ENCODE results near the gene CTBP2.

Gene CTBP2

DNA sequence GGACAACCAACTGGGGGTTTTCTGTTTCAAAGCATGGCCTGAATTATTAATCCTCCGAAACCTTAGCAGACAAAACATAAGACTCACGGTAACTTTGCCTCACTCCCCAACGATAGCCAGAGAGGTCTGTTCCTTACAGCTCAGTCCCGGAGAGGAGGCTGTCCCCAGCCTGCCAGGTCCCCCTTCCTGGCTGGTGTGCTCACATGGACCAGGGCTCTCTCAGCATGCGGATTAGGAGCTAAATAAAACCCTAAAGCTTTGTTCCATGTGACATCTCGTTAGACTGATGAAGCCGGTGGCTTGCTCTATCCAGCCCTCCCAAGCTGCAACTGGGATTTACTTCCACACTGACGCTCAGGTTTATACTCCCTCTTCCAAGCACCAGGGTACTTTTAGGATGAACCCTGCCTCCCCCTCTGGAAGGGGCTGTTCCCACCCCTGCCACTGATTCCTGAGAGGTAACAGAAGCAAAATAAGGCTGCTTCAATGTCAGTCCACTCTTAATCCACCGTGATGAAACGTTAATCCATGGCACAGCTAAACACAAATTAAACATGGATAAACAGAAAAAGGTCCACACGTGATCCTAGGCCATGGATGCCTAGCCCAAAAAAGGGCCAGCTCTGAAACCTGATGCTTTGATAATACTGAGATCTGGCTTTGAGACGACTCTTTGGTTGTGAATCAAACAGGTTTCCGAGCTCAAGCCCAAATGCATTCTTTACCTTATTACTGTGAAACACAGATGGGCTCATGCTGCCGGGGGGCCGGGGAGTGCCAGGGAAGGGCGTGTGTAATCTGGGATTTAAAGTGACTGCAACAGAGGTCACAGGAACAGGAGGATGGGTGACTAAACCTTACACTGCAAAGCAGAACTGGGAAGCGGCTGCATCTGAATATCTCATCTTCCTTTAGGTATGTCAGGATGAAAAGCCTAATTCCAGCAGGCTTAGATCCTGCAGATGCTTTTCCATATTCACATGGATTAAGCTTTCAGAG is 132.2 kb downstream of the CTBP2 start:
- Mint-ChIP-seq H3K9me3 (no peaks in the 10 kb centered on the region), H3K4me1 (peaks cover 78% of the 10 kb centered on the region), H3K4me3 (peak overlapping the region; percentile 10), H3K27ac (peak overlapping the region; percentile 76), H3K27me3 (ENCODE audit: low read depth, poor library complexity) (peaks cover 4% of the 10 kb centered on the region), H3K36me3 (ENCODE audit: low read depth) (peaks cover 70% of the 10 kb centered on the region)
- no peak for DNase-seq
- no peak for TF ChIP-seq CTCF (IDR thresholded peaks at IDR 0.05)

- H3K4me3 Mint-ChIP-seq, result no peak overlapping the region
- no peak for TF ChIP-seq CTCF (IDR thresholded peaks at IDR 0.05)
- peaks cover 71% of the 10 kb centered on the region for H3K36me3 Mint-ChIP-seq (ENCODE audit: low read depth)
- H3K27ac Mint-ChIP-seq, result peak overlapping the region; percentile 76
- DNase-seq, result no peak
- peaks cover 4% of the 10 kb centered on the region for H3K27me3 Mint-ChIP-seq (ENCODE audit: low read depth, poor library complexity)
- H3K9me3 Mint-ChIP-seq, result peaks cover 2% of the 10 kb centered on the region
- peaks cover 78% of the 10 kb centered on the region for H3K4me1 Mint-ChIP-seq
These were observed 133.2 kb downstream of the CTBP2 start for GRCh38 chr10:125026974-125027735.

DNA sequence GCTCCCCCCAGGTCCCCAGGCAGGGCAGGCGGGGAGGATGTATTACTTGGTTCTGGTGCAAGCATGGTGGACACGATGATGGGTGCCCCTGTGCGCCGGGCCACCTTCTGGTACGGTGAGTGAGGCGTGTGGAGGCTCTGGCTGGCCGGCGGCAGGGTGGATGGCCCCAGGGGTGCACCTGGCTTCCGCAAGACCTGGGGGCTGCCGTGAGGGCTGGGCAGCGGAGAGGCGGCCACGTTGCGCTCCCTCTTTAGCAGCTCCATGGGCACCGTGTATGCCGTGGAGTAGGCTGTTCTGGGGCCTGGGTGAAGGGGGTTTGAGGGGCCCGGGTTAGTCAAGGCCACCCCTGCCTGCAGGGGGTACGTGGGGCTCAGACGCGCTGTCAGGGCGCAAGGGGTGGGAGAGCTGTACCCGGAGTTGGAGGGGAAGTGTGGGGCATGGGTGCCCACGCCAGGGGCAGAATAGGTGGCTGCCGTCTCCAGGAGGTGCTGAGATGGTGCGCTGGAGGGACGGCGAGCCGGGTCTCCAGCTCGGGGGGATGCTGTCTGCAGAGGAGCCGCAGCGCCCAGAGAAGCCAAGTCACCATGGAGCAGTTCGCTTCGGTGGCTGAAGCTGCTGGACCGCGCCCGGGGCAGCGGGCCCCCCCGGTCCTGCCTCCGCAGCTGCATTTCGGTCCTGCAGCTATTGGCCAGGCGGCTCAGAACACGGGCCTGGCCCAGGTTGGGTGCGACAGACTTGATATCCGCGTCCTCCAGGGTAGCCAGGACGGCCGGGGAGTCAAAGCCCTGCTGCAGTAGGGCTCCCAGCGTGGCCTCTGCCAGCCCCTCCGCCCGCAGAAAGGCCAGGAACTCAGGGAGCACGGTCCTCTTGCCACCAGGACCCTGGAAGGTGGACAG is 134.1 kb downstream of the CTBP2 start:
- TF ChIP-seq CTCF (IDR thresholded peaks at IDR 0.05), result no peak
- H3K9me3 Mint-ChIP-seq, result peaks cover 9% of the 10 kb centered on the region
- no peak for DNase-seq
- H3K36me3 Mint-ChIP-seq (ENCODE audit: low read depth), result peaks cover 71% of the 10 kb centered on the region
- peak overlapping the region; percentile 95 for H3K27ac Mint-ChIP-seq
- peaks cover 4% of the 10 kb centered on the region for H3K27me3 Mint-ChIP-seq (ENCODE audit: low read depth, poor library complexity)
- peaks cover 71% of the 10 kb centered on the region for H3K4me1 Mint-ChIP-seq
- H3K4me3 Mint-ChIP-seq, result no peak overlapping the region

- peaks cover 74% of the 10 kb centered on the region for H3K36me3 Mint-ChIP-seq (ENCODE audit: low read depth)
- no peak for TF ChIP-seq CTCF (IDR thresholded peaks at IDR 0.05)
- peaks cover 67% of the 10 kb centered on the region for H3K4me1 Mint-ChIP-seq
- DNase-seq, result no peak
- H3K27me3 Mint-ChIP-seq (ENCODE audit: low read depth, poor library complexity), result peaks cover 4% of the 10 kb centered on the region
- peaks cover 18% of the 10 kb centered on the region for H3K9me3 Mint-ChIP-seq
- peak overlapping the region; percentile 95 for H3K27ac Mint-ChIP-seq
- H3K4me3 Mint-ChIP-seq, result peak overlapping the region; percentile 31
These were observed 135.0 kb downstream of the CTBP2 start for GRCh38 chr10:125025341-125025740.

DNA sequence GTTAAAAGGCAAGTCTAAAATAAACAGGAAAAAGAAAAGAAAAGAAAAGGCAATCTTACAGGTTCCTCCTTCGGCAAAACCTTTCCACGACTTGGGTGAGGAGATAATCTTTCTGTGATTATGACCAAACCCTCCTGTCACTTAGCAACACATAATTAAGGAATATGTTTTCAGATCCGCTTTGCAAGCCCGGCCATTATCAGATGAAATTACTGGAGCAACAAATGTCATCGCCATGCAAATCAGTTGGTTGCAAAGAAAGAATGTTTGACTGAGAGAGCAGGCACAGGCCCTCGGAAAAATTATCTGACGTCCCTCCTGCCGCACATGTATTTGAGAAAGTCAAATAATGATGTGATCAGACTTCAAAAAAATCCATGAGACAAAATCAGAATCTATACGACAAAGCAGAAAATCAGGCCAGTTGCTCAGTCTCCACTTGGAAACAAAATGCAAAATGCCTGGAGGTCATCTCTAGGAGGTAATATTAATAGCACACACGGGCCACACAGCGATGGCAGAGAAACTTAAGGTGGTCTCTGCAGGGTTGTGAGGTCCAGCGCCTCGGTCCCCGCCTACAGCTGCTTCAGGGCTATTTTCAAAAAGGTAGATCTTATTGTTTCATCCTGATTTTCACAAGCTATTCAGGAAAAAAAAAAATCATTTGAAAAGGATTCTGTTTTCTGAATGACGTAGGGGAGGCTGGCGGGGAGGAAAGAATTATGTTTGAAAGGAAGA is 135.7 kb downstream of the CTBP2 start:
- Mint-ChIP-seq H3K4me3 (no peak overlapping the region), H3K36me3 (ENCODE audit: low read depth) (peaks cover 74% of the 10 kb centered on the region), H3K4me1 (peaks cover 61% of the 10 kb centered on the region), H3K9me3 (peaks cover 25% of the 10 kb centered on the region), H3K27ac (peak overlapping the region; percentile 98), H3K27me3 (ENCODE audit: low read depth, poor library complexity) (peaks cover 4% of the 10 kb centered on the region)
- TF ChIP-seq CTCF (IDR thresholded peaks at IDR 0.05), result no peak
- no peak for DNase-seq

Data from nephron progenitor cell (in vitro differentiated cells).